BJ (cell line): ENCODE data around the gene LGALS4. TPM values are rescaled to one million over a fixed set of nuclear protein-coding genes. Genes with fewer than 3 reads are reported as not detected.
"Not testable (repeated sequence)": the region's sequence is repeated elsewhere in the genome, so short reads cannot be mapped to it uniquely, and the experiment has no call there.

Experiments used
- CTCF ChIA-PET: fragments of 350-600 bp; formaldehyde crosslinking; extraction: SDS; loops from one replicate; lab custom pipeline; 2021; ENCODE audit warnings: antibody characterized with exemption, inconsistent platforms; lab: Yijun Ruan, JAX
- POLR2A ChIA-PET: fragments of 300-600 bp; sonication (Branson Sonifier 250); formaldehyde crosslinking; extraction: SDS; loops from one replicate; lab custom pipeline; 2021; ENCODE audit warnings: antibody characterized with exemption; lab: Charles Lee
- DNase-seq: peaks from one replicate; pipeline ENCODE4 v3.0.0-alpha.2; 2011; ENCODE audit warnings: low read depth
- H3K27me3 ChIP-seq: 2 replicates; pipeline ENCODE4 v1.6.0; 2011; ENCODE audit warnings: low read length; ENCODE audit not compliant: control insufficient read depth, insufficient read depth
- H3K36me3 ChIP-seq: 2 replicates; pipeline ENCODE4 v1.5.1; 2011; ENCODE audit warnings: low read length; ENCODE audit not compliant: control insufficient read depth, insufficient read depth
- H3K4me3 ChIP-seq: 2 replicates; pipeline ENCODE4 v1.5.1; 2011; ENCODE audit warnings: low read depth, mild to moderate bottlenecking, control low read depth, low read length
- CTCF ChIP-seq: IDR thresholded peaks from 2 replicates; pipeline ENCODE4 v1.5.1; 2011; ENCODE audit warnings: low read depth, mild to moderate bottlenecking, control low read depth, inconsistent platforms, low read length, moderate library complexity; ENCODE audit not compliant: insufficient read depth
- polyA plus RNA-seq: library from polyadenylated mRNA; depleted of rRNA; stranded (reverse); fragments of >200 nt; gene quantifications from 2 replicates; pipeline ENCODE4 v1.2.3, GENCODE V29; 2011

Gene LGALS4
- polyA plus RNA-seq, 1 experiment, result 0.53 TPM

GRCh38 chr19:38812009-38812840 is 520 bp downstream of the LGALS4 start:
- Histone ChIP-seq H3K36me3 (peaks cover 14% of the 10 kb centered on the region), H3K27me3 (no peaks in the 10 kb centered on the region), H3K4me3 (no peak overlapping the region)
- POLR2A ChIA-PET, result no interaction called here
- DNase-seq, result no peak
- CTCF ChIA-PET, result no interaction called here
- TF ChIP-seq CTCF, result no peak

GRCh38 chr19:38809592-38810252 is 3.0 kb downstream of the LGALS4 start:
- POLR2A ChIA-PET, result no interaction called here
- Histone ChIP-seq H3K36me3 (no peaks in the 10 kb centered on the region), H3K27me3 (no peaks in the 10 kb centered on the region), H3K4me3 (no peak overlapping the region)
- no peak for DNase-seq
- CTCF ChIA-PET, result no interaction called here
- no peak for TF ChIP-seq CTCF

- POLR2A ChIA-PET, result no interaction called here
- no peaks in the 10 kb centered on the region for H3K27me3 ChIP-seq
- DNase-seq, result no peak
- CTCF ChIA-PET, result interaction anchor here (0.6 kb wide), 1 partner anchor 237 kb away, joined by 5 read pairs; no protein-coding TSS in a partner anchor
- H3K4me3 ChIP-seq, result no peak overlapping the region
- no peak for TF ChIP-seq CTCF
- no peaks in the 10 kb centered on the region for H3K36me3 ChIP-seq
These were observed 4.0 kb downstream of the LGALS4 start for GRCh38 chr19:38808741-38809140.

GRCh38 chr19:38807374-38808098 is 5.2 kb downstream of the LGALS4 start:
- DNase-seq, H3K36me3 ChIP-seq, H3K4me3 ChIP-seq, POLR2A ChIA-PET, H3K27me3 ChIP-seq: not testable (repeated sequence)
- CTCF ChIA-PET, result interaction anchor here (0.6 kb wide), 1 partner anchor 174 kb away, joined by 3 read pairs; no protein-coding TSS in a partner anchor

GRCh38 chr19:38806371-38806770 is 6.4 kb downstream of the LGALS4 start:
- POLR2A ChIA-PET, result no interaction called here
- TF ChIP-seq CTCF, result no peak
- Histone ChIP-seq H3K36me3 (no peaks in the 10 kb centered on the region), H3K27me3 (no peaks in the 10 kb centered on the region), H3K4me3 (no peak overlapping the region)
- CTCF ChIA-PET, result no interaction called here
- DNase-seq, result no peak
